ENCODE measurements around the gene SDF4. TPM values are rescaled to one million over a fixed set of nuclear protein-coding genes. Genes with fewer than 3 reads are reported as not detected.

SDF4 gene
- total and polyA plus RNA-seq, 12 donors = 95.6 to 184 (median 123) TPM

DNA sequence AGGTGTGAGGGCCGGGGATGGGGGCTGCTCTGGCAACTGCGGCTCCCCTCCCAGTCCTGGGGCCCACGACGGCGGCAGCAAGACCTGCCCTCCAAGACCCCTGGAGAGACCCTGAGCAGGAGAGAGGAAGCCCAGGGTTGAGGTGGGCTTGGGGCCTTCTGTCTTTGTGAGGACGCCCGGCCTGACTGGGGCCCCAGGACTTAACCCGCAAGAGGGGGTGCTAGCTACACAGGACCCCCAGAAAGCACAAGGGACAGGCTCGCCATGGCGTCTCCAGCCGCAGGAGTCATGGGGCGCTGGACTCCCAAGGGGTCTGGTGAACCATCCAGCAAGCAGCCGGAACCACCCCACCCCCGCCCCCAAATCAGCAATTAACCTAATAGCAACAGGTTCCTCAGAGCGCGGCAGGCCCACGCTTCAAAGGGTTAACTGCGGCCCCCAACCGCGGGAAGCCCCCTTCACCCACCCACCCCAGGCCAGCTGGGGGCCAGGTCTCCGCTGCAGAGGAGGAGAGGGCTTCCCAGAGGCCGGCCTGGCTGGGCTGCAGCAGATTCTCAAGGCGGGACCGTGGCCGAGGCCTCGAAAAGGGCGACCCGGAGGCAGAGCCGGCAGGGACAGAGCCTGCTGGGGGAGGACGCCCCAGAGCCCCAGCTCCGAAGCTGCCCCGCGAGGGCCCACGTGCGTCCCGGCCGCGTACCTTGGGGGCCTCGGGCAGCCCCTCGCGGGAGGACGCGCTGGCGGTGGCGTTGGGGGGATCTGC is 14.2 kb upstream of the SDF4 start:
- intact Hi-C loops (cut with DNase I) = loop anchor here in 3 of 10 donors (5.0 to 10.0 kb wide), 2 partner anchors 121 to 124 kb away; no protein-coding TSS in a partner anchor
- peak overlapping the region in 1 of 10 donors; percentile 5 for H3K4me3 ChIP-seq

DNA sequence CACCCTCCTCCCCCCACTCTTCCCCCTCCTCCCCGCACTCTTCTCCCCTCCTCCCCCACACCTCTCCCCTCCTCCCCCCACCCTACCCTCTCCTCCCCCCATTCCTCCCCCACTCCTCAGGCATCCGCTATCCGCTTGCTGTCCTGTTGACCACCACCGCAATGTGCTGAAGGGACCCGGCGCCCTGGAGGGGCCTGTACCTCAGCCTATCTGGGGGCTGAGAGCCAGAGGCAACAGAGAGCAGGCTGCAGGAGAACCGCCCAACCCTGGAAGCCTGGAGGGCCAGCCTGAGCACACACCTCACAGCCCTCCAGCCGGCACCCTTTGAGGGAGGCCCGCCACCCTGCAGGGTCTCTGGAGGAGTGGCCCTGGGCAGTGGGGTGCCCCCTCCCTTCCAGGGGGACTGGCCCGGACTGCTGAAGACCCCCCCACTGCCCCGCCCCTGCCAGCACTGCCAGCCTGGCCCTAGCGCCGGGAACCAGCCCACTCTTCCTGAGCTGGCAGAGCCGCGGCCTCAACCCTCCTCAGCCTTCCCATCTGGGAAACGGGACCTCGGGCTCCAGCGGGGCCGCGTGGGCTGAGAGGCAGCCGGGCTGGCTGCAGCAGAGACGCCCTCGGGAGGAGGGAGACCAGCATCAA is 13.5 kb upstream of the SDF4 start:
- DNase-seq (no peak), ATAC-seq (no peak)
- Histone ChIP-seq H3K4me3 (no peak overlapping the region), H3K36me3 (no peaks in the 10 kb centered on the region), H3K27ac (no peak overlapping the region), H3K9me3 (no peaks in the 10 kb centered on the region), H3K27me3 (peaks cover 13 to 43% (median 37%) of the 10 kb centered on the region in 7 donors), H3K4me1 (peaks cover 0 to 5% (median 0%) of the 10 kb centered on the region in 9 donors)
- WGBS, 2 donors = 69 to 75% methylated on average over 22 to 23 of the region's 23 CpGs
- intact Hi-C loops (cut with DNase I) = loop anchor here in 3 of 10 donors (5.0 to 10.0 kb wide), 2 partner anchors 120 to 123 kb away; no protein-coding TSS in a partner anchor
- TF ChIP-seq, protein P1, sequence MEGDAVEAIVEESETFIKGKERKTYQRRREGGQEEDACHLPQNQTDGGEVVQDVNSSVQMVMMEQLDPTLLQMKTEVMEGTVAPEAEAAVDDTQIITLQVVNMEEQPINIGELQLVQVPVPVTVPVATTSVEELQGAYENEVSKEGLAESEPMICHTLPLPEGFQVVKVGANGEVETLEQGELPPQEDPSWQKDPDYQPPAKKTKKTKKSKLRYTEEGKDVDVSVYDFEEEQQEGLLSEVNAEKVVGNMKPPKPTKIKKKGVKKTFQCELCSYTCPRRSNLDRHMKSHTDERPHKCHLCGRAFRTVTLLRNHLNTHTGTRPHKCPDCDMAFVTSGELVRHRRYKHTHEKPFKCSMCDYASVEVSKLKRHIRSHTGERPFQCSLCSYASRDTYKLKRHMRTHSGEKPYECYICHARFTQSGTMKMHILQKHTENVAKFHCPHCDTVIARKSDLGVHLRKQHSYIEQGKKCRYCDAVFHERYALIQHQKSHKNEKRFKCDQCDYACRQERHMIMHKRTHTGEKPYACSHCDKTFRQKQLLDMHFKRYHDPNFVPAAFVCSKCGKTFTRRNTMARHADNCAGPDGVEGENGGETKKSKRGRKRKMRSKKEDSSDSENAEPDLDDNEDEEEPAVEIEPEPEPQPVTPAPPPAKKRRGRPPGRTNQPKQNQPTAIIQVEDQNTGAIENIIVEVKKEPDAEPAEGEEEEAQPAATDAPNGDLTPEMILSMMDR (IDR thresholded peaks at IDR 0.05) = no peak

More for the DNA sequence above, 14.2 kb upstream of the SDF4 start:
- Histone ChIP-seq H3K27ac (no peak overlapping the region), H3K9me3 (no peaks in the 10 kb centered on the region), H3K36me3 (no peaks in the 10 kb centered on the region), H3K27me3 (peaks cover 13 to 39% (median 35%) of the 10 kb centered on the region in 7 donors), H3K4me1 (peaks cover 0 to 5% (median 0%) of the 10 kb centered on the region in 9 donors)
- DNase-seq (no peak), ATAC-seq (no peak)
- TF ChIP-seq, protein P1 (IDR thresholded peaks at IDR 0.05) = no peak
- 27 to 32% methylated on average over 44 to 45 of the region's 45 CpGs for WGBS, 2 donors

DNA sequence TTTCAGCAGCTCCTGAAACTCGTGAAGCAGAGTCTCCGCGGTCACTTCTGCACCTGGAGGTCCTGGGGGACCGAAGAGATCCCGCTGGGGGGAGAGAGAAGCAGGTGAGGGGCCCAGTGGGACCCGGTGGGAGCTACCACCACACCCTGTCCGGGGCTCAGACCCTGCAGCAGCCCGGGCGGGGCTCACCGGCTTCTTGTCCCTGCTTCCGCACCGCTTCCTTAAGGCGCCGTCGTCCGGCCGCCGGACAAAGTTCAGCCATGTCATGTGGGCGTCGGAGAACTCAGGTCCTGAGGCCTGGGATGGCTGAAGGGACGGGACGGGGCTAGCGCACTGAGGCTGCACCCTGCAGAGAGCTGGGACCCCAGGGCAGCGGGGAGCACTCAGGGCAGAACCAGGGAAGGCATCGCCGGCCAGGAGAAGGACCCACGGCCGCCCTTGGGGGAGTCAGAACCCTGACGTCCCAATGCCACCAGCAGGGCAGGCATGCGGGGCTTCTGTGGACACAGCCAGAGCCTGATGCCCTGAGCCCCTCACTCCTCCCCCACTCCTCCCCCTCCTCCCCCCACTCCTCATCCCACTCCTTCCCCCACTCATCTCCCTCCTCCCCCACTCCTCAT is 12.5 kb upstream of the SDF4 start:
- DNase-seq (peak in 1 of 2 donors; percentile 27), ATAC-seq (peak in 3 of 8 donors; percentile 45 to 53 (median 52))
- intact Hi-C loops (cut with DNase I) = loop anchor here in 2 of 10 donors (10.0 kb wide), 1 partner anchor 120 kb away; no protein-coding TSS in a partner anchor
- Histone ChIP-seq H3K9me3 (no peaks in the 10 kb centered on the region), H3K4me1 (peaks cover 0 to 5% (median 0%) of the 10 kb centered on the region in 9 donors), H3K27me3 (peaks cover 15 to 53% (median 47%) of the 10 kb centered on the region in 7 donors), H3K36me3 (no peaks in the 10 kb centered on the region), H3K27ac (no peak overlapping the region), H3K4me3 (peak overlapping the region in 9 of 10 donors; percentile 26 to 47 (median 34))
- WGBS, 2 donors = 46 to 64% methylated on average over 30 of the region's 30 CpGs
- TF ChIP-seq, protein P1 (IDR thresholded peaks at IDR 0.05) = no peak

DNA sequence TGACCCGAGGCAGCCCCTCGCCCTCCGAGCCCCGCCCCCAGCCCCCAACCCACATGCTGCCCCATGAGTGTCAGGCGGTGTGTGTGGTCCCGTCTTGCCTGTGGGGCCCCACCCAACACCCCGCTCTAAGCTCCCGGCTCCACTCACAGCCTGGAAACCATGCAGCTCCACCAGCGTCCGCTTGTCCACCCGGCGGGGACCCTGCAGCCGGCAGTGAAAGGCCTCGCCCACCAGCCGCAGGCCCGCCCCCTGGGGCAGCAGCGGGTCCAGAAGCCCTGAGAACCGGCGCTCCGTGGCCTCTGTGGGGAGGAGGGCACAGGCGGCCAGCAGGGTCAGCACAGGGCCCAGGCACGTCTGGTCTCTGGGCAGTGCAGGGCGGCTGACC is 12.0 kb upstream of the SDF4 start:
- H3K4me3 ChIP-seq = peak overlapping the region in 9 of 10 donors; percentile 26 to 47 (median 34)
- TF ChIP-seq, protein P1 (IDR thresholded peaks at IDR 0.05) = no peak
- intact Hi-C loops (cut with DNase I) = loop anchor here in 2 of 10 donors (10.0 kb wide), 1 partner anchor 119 kb away; no protein-coding TSS in a partner anchor

More for the DNA sequence above, 12.0 kb upstream of the SDF4 start:
- peak in 3 of 8 donors; percentile 3 to 7 (median 7) for ATAC-seq
- no peaks in the 10 kb centered on the region for H3K9me3 ChIP-seq
- peak in 1 of 2 donors; percentile 15 for DNase-seq
- H3K4me1 ChIP-seq = peaks cover 0 to 5% (median 0%) of the 10 kb centered on the region in 9 donors
- H3K27me3 ChIP-seq = peaks cover 19 to 58% (median 52%) of the 10 kb centered on the region in 7 donors
- no peak overlapping the region for H3K27ac ChIP-seq
- 52 to 57% methylated on average over 21 to 23 of the region's 23 CpGs for whole genome bisulfite sequencing, 2 donors
- no peaks in the 10 kb centered on the region for H3K36me3 ChIP-seq
